KBM-7 (cell line): ENCODE results near the gene SLC26A11.
"Not testable (repeated sequence)": the region's sequence is repeated elsewhere in the genome, so short reads cannot be mapped to it uniquely, and the experiment has no call there.

Experiments used
- DNase-seq: peaks from one replicate; pipeline ENCODE4 v3.0.0-alpha.2; 2015
- in situ Hi-C: fragments of 300-500 bp; cut with MboI; formaldehyde crosslinking; loops from 2 replicates; pipeline ENCODE4 v1.14.3; 2020; ENCODE audit warnings: low sequenced_read_pairs, low pct_unique_long_range_greater_than_20kb, mixed read lengths

Gene SLC26A11

GRCh38 chr17:80254396-80255251 lies 34.4 kb downstream of the SLC26A11 start:
- DNase-seq: peak; percentile 86
- in situ Hi-C loops: no loop called here

- no peak for DNase-seq
- in situ Hi-C loops: no loop called here
Observed at GRCh38 chr17:80256034-80256350, 35.8 kb downstream of the SLC26A11 start.

GRCh38 chr17:80257716-80258213 lies 37.5 kb downstream of the SLC26A11 start:
- in situ Hi-C loops: no loop called here
- no peak for DNase-seq

- in situ Hi-C loops, DNase-seq: not testable (repeated sequence)
Observed at GRCh38 chr17:80258296-80258695, 38.1 kb downstream of the SLC26A11 start.

GRCh38 chr17:80259457-80260068 lies 39.3 kb downstream of the SLC26A11 start:
- in situ Hi-C loops: no loop called here
- DNase-seq: no peak

GRCh38 chr17:80260069-80260535 lies 39.9 kb downstream of the SLC26A11 start:
- in situ Hi-C loops: no loop called here
- peak; percentile 40 for DNase-seq

- no peak for DNase-seq
- in situ Hi-C loops: no loop called here
Observed at GRCh38 chr17:80260791-80261158, 40.5 kb downstream of the SLC26A11 start, which contains the start of gene RNF213. Gene RNF213 (plus strand): TSS chr17:80260852. CDS start chr17:80263682, 2,830 bp downstream.

GRCh38 chr17:80261159-80261894 lies 41.1 kb downstream of the SLC26A11 start:
- in situ Hi-C loops: no loop called here
- peak; percentile 74 for DNase-seq

- no peak for DNase-seq
- in situ Hi-C loops: no loop called here
Observed at GRCh38 chr17:80261895-80262279, 41.7 kb downstream of the SLC26A11 start.

- DNase-seq: no peak
- in situ Hi-C loops: no loop called here
Observed at GRCh38 chr17:80262291-80262690, 42.1 kb downstream of the SLC26A11 start.

GRCh38 chr17:80262775-80263244 lies 42.6 kb downstream of the SLC26A11 start:
- in situ Hi-C loops: no loop called here
- no peak for DNase-seq

- in situ Hi-C loops: no loop called here
- peak; percentile 81 for DNase-seq
Observed at GRCh38 chr17:80263253-80264204, 43.3 kb downstream of the SLC26A11 start.

- DNase-seq: peak; percentile 59
- in situ Hi-C loops: no loop called here
Observed at GRCh38 chr17:80264205-80265075, 44.2 kb downstream of the SLC26A11 start.

GRCh38 chr17:80265205-80266068 lies 45.2 kb downstream of the SLC26A11 start:
- in situ Hi-C loops: no loop called here
- DNase-seq: no peak

- in situ Hi-C loops: no loop called here
Observed at GRCh38 chr17:80267391-80267790, 47.2 kb downstream of the SLC26A11 start.

GRCh38 chr17:80268427-80268826 lies 48.2 kb downstream of the SLC26A11 start:
- no peak for DNase-seq
- in situ Hi-C loops: no loop called here

More at GRCh38 chr17:80267391-80267790, 47.2 kb downstream of the SLC26A11 start:
- no peak for DNase-seq

GRCh38 chr17:80269405-80269807 lies 49.2 kb downstream of the SLC26A11 start:
- in situ Hi-C loops: no loop called here

More at GRCh38 chr17:80269405-80269807, 49.2 kb downstream of the SLC26A11 start:
- no peak for DNase-seq
